ENCODE measurements around the gene JHY. TPM values are rescaled to one million over a fixed set of nuclear protein-coding genes. Genes with fewer than 3 reads are reported as not detected.

The JHY gene
- total RNA-seq (2022; extraction: Qiagen RNA extraction; ENCODE audit: low read depth): 3.2 to 4.4 TPM (median 3.8 TPM) in 5 replicates

GRCh38 chr11:122882189-122882856 is at the start of gene JHY:
Gene JHY, plus strand, starts transcription at chr11:122882759. Its CDS starts 3,091 bp downstream, at chr11:122885850.

GRCh38 chr11:122981388-122982264 is 99.1 kb downstream of the JHY start, which contains the start of gene BSX:
Gene BSX, minus strand, starts transcription at chr11:122981834. Its CDS starts 163 bp downstream, at chr11:122981671.

Other genes starting within 250 kb of the JHY start
- 33.4 to 49.4 TPM (median 41.6 TPM) in 5 replicates for gene UBASH3B, start 227.0 kb upstream of the JHY start, total RNA-seq (2022; extraction: Qiagen RNA extraction; ENCODE audit: low read depth)
- gene CRTAM, start 44.3 kb upstream of the JHY start, total RNA-seq (2022; extraction: Qiagen RNA extraction; ENCODE audit: low read depth): not detected in 5 replicates
- gene BSX, start 99.1 kb downstream of the JHY start, total RNA-seq (2022; extraction: Qiagen RNA extraction; ENCODE audit: low read depth): not detected in 5 replicates
- gene HSPA8, start 179.4 kb downstream of the JHY start, total RNA-seq (2022; extraction: Qiagen RNA extraction; ENCODE audit: low read depth): 1,458 to 1,788 TPM (median 1,636 TPM) in 5 replicates